Muscle of leg (tissue), 11 donors: Measurements from ENCODE around the gene CPNE9. TPM values are rescaled to one million over a fixed set of nuclear protein-coding genes. Genes with fewer than 3 reads are reported as not detected.
A peak's percentile ranks its signal among the peaks of the same experiment; 100 is the strongest.

Source experiments
- DNase-seq: peaks from one replicate; pipeline ENCODE4 v3.0.0; 2013
- H3K27ac ChIP-seq: one replicate; pipeline ENCODE4 v1.5.1; 2013; ENCODE audit warnings: mild to moderate bottlenecking, low read length, control low read depth
- H3K27me3 ChIP-seq: one replicate; pipeline ENCODE4 v1.6.1; 2013; ENCODE audit warnings: low read length; ENCODE audit not compliant: control insufficient read depth, insufficient read depth
- H3K36me3 ChIP-seq: one replicate; pipeline ENCODE4 v1.6.1; 2013; ENCODE audit warnings: low read length; ENCODE audit not compliant: control insufficient read depth, insufficient read depth
- H3K4me1 ChIP-seq: one replicate; pipeline ENCODE4 v1.6.1; 2013; ENCODE audit warnings: low read length; ENCODE audit not compliant: control insufficient read depth, insufficient read depth
- H3K4me3 ChIP-seq: one replicate; pipeline ENCODE4 v1.5.1; 2013; ENCODE audit warnings: low read length, control low read depth
- H3K9me3 ChIP-seq: replicated peaks from 2 replicates; pipeline ENCODE4 v1.6.1; 2013; ENCODE audit warnings: low read depth, low read length; ENCODE audit not compliant: control insufficient read depth
- WGBS: methylation state at CpG from one replicate; pipeline ENCODE4 v1.1.5; 2013; ENCODE audit warnings: missing lambda C conversion rate; ENCODE audit not compliant: insufficient coverage; 5-methylcytosine and 5-hydroxymethylcytosine counted together
- polyA plus RNA-seq, 8 donors: library from polyadenylated mRNA; unstranded; fragments of 120-200 nt; gene quantifications; one replicate each; pipeline versions ENCODE4 v1.2.1 to v1.2.3, GENCODE V29; 2013; ENCODE audit warnings: inconsistent platforms in 1 of 8, low replicate concordance in 1 of 8; ENCODE audit not compliant: insufficient read length in 8 of 8, insufficient read depth in 1 of 8
- total RNA-seq: library from RNA; stranded (reverse); fragments of 120-200 nt; gene quantifications from one replicate; pipeline ENCODE4 v1.2.4, GENCODE V29; 2013

CPNE9 gene
- total and polyA plus RNA-seq, 9 donors = 0.06 to 0.14 (median 0.09) TPM; not detected in 6

DNA sequence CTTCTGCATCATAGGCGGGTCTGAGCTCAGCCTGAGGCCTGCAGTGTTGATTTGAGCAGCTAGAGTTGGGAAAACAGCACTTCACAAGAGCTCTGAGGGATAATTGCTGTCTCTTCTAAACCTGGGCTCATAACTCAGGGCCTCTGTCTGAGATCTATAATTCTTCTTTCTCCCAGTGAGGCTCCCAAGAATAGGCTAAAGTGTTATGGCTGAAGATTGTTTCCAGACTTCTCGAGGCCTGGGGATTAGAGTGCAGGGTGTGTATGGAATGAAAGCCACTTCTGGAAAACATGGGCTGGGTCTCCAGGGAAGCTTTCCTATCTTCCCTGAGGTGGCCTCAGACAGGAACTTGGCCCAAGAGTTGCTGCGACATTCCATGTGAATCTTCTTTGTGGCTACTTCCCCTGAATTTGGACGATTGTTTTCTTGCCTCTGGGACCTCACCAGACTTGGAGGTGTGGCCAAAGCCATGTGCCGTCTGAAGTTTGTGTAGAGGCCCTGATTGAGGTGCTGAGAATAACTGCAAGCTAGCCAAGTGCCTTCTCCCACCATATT is 27.8 kb upstream of the CPNE9 start:
- peaks cover 75% of the 10 kb centered on the region for H3K36me3 ChIP-seq
- H3K9me3 ChIP-seq = no peaks in the 10 kb centered on the region
- WGBS = 54% methylated on average over 2 of the region's 5 CpGs
- no peaks in the 10 kb centered on the region for H3K27me3 ChIP-seq
- peak; percentile 60 for DNase-seq
- H3K27ac ChIP-seq = no peak overlapping the region
- no peak overlapping the region for H3K4me3 ChIP-seq
- peaks cover 7% of the 10 kb centered on the region for H3K4me1 ChIP-seq

DNA sequence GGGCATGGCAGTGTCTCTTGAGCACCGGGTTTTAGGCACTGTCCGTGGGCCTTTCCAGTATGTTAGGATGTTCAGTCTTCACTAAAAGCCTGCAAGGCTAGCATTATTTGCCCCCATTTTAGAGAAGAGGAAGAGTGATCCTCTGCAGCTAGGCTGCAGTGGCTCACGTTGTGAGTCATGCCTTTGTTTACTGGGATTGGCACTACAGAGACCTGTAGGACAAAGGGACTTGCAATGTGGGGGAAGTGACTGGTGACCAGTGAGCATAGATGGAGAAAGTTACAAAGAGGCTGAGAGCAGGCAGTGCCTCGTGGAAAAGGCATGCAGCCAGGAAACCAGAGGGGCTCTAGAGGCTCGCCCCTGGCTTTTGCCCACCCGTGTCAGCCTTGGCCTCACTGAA is 26.8 kb upstream of the CPNE9 start:
- peaks cover 7% of the 10 kb centered on the region for H3K4me1 ChIP-seq
- 73% methylated on average over 5 of the region's 6 CpGs for WGBS
- H3K36me3 ChIP-seq = peaks cover 78% of the 10 kb centered on the region

DNA sequence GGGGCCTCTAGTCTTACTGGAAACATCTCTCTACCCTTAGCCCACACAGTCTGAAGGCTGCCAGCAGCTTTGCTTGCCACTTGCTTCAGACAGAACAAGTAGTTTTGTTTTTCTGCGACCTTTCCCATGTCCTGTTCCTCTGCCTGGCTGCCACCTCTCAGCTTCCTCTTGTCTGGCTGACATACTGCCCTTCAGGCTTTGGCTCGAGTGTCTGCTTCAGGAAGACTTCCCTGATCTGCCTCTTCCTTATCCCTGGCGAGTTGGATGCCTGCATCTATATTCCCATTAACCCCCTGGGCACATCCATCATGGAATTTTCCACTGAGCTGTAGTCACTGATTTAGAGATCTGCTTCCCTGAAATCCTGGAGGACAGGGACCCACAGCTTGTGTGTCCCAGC is 25.1 kb upstream of the CPNE9 start:
- WGBS = 72% methylated on average over 3 of the region's 3 CpGs

More for the DNA sequence above, 26.8 kb upstream of the CPNE9 start:
- no peaks in the 10 kb centered on the region for H3K27me3 ChIP-seq
- H3K27ac ChIP-seq = no peak overlapping the region
- H3K9me3 ChIP-seq = no peaks in the 10 kb centered on the region
- DNase-seq = no peak
- H3K4me3 ChIP-seq = no peak overlapping the region

DNA sequence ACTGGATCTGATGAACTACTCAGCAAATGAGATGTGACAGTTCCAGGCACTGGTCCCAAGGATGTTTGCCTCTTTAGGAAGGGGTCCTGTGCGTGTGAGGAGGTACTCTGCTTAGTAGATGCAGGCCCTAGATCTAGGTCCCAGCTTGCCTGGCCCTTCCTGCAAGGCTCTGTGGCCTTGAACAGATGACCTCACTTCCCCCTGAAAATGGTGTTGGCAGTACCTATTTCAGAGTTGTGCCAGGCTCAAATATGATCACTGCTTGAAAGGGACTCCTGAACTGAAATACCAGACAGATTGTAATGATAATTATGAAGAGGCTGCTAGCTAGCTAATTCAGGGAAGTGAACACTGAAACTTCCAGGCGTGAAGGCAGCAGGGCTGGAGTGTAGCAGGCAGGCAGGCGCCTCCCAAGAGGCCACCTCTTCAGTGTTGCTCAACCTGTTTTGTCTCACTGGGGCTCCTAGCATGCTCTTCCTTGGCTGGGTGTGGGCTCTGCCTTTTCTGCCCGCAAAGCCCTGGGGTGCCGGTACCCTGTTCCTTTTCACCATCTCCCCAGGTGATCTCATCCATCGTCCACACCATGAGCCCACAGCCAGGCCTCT is 24.1 kb upstream of the CPNE9 start:
- H3K4me1 ChIP-seq = peaks cover 7% of the 10 kb centered on the region
- 95% methylated on average over 5 of the region's 6 CpGs for WGBS

More for the DNA sequence above, 25.1 kb upstream of the CPNE9 start:
- Histone ChIP-seq H3K36me3 (peaks cover 77% of the 10 kb centered on the region), H3K9me3 (no peaks in the 10 kb centered on the region), H3K4me3 (no peak overlapping the region), H3K27me3 (no peaks in the 10 kb centered on the region), H3K27ac (no peak overlapping the region), H3K4me1 (peaks cover 7% of the 10 kb centered on the region)
- DNase-seq = no peak

DNA sequence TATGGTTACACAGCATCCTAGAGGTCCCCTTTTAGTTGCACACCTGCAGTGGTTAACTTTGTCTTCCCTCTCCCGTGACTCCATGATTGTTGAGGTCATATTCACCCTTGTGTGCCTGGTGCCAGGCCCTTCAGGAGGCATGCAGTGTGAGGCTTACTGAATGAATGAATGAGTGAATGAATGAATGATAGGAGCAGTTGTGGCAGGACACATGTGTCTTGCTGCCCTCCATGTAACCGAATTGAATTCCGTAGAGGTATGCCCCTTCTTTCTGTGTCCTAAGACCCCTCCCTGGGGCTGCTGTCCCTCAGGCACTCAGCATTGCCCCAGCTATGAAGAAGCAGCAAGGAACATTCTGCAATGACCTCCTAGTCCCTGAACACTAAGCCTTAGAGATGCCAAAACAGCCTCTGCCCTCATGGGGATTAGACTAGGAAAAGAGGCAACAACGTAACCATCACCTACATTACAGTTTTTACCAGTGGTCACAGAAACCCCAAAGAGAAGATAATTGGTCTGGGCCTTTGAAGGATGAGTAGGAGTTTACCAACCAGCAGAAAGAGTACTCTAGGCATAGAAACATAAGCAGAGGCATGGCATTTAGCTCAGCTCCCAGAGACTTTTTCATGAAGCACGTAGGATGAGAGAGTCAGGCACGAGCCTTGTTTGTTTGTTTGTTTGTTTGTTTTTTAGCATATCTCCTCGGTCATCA is 22.5 kb upstream of the CPNE9 start:
- Histone ChIP-seq H3K27ac (no peak overlapping the region), H3K4me1 (peaks cover 3% of the 10 kb centered on the region), H3K36me3 (peaks cover 91% of the 10 kb centered on the region), H3K9me3 (no peaks in the 10 kb centered on the region), H3K27me3 (no peaks in the 10 kb centered on the region), H3K4me3 (no peak overlapping the region)
- DNase-seq = no peak
- WGBS = 93% methylated on average over 5 of the region's 7 CpGs

More for the DNA sequence above, 24.1 kb upstream of the CPNE9 start:
- no peaks in the 10 kb centered on the region for H3K9me3 ChIP-seq
- H3K27ac ChIP-seq = no peak overlapping the region
- H3K27me3 ChIP-seq = no peaks in the 10 kb centered on the region
- H3K4me3 ChIP-seq = no peak overlapping the region
- H3K36me3 ChIP-seq = peaks cover 82% of the 10 kb centered on the region
- DNase-seq = no peak

DNA sequence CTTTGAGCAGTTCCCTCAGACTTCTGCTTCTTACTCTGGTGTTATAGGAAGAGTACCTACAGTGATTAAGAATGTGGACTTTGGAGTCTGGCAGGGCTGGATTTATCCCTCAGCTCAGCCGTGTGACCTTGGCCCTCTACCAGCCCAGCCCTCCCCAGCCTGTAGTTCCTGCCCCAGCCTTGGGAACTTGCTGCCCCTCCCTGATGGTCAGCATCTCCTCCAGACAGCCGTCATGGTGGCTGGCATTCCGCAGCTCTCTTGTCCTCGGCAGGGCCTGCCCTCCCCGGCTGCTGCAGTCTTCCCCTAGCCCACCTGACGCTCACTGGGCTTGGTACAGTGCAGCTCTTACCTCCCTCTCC is 21.9 kb upstream of the CPNE9 start:
- Histone ChIP-seq H3K4me1 (peaks cover 1% of the 10 kb centered on the region), H3K4me3 (no peak overlapping the region), H3K9me3 (no peaks in the 10 kb centered on the region), H3K27ac (no peak overlapping the region), H3K27me3 (no peaks in the 10 kb centered on the region), H3K36me3 (peaks cover 92% of the 10 kb centered on the region)
- DNase-seq = no peak
- 73% methylated on average over 6 of the region's 6 CpGs for WGBS

DNA sequence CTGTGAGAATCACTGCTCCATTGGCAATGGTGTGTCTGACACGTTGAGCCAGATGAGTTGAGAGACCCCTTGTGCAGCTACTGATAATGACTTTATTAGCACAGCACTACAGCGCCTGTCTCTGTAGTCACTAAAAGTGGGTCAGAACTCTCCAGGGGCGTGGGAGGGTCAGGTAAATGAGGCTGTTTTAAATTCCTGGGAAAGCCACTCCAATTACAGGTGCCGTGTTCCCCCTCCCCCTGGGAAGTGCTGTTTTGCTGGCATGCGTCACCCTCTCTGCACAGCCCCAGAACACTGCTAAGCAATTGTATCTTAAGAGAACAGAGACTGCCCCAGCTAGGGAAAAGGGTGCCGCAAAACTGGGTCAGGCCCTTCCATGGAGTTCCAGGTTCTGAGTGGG is 21.5 kb upstream of the CPNE9 start:
- DNase-seq = no peak
- H3K27ac ChIP-seq = no peak overlapping the region
- H3K4me3 ChIP-seq = no peak overlapping the region
- no CpG with 5 or more reads among the region's 6 CpGs for WGBS
- no peaks in the 10 kb centered on the region for H3K9me3 ChIP-seq
- no peaks in the 10 kb centered on the region for H3K4me1 ChIP-seq
- H3K36me3 ChIP-seq = peaks cover 92% of the 10 kb centered on the region
- H3K27me3 ChIP-seq = no peaks in the 10 kb centered on the region

DNA sequence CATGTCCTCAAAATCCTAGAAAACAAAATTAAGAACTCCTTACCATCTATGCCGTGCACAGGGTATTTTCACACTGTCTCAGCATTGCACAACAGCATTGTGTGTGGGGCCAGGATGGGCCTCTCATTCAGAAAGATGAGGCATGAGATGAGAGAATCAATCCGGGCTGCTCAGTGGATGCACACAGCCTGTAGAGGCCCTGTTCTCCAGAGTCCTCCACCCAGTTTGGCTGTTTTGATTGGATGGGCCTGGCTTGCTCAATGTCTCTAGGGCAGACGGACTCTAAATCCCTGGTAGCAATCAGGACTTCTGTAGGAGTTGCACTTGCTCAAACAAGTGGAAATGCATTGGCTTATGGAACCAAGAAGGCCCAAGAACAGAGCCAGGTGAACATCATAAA is 20.2 kb upstream of the CPNE9 start:
- no peak overlapping the region for H3K4me3 ChIP-seq
- no peaks in the 10 kb centered on the region for H3K4me1 ChIP-seq
- WGBS = 83% methylated on average over 1 of the region's 3 CpGs
- H3K27ac ChIP-seq = no peak overlapping the region
- peaks cover 95% of the 10 kb centered on the region for H3K36me3 ChIP-seq
- no peaks in the 10 kb centered on the region for H3K27me3 ChIP-seq
- H3K9me3 ChIP-seq = no peaks in the 10 kb centered on the region
- no peak for DNase-seq

DNA sequence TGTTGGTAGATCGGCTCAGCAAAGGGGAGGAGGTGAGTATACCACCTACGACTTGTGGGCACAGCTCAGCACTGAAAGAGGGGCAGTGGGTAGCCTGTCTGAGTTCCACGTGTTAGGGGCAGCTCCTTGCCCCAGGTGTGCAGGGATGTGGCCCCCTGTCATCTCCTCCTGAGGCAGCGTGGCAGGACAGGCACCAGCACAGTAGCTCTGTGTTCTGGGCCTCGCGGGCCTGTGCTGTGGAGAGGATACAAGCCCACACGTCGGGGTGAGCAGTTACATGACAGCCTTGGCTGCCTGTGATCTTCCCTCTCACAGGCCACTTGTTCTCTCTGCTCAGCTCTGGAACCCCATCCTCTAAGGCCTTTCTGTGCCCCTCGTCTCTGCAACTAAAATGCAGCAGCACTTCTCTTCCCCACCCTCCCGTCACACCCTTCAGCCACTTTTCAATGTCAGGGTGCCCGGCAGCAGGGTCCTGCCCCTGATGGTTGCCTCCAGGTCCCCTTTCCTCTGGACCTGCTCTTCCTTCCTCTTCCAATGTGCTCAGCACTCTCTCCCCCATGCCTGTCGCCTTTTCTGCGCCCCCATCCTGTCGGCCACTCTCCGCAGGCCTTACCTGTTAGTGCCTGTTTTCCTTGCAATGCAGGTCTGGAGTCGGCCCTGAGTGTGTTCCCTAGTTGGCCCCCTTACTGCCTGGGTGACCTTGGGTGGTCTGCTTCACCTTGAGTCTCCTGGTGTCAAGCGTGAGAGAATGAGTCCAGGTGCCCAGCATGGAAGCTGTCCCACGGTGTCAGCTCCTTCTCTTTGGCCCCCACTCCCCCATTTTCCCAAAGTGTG is 18.2 kb upstream of the CPNE9 start:
- 91% methylated on average over 17 of the region's 18 CpGs for WGBS
- H3K36me3 ChIP-seq = peaks cover 94% of the 10 kb centered on the region
- no peaks in the 10 kb centered on the region for H3K4me1 ChIP-seq
- no peak overlapping the region for H3K4me3 ChIP-seq
- no peaks in the 10 kb centered on the region for H3K9me3 ChIP-seq
- H3K27me3 ChIP-seq = no peaks in the 10 kb centered on the region
- H3K27ac ChIP-seq = no peak overlapping the region
- no peak for DNase-seq

DNA sequence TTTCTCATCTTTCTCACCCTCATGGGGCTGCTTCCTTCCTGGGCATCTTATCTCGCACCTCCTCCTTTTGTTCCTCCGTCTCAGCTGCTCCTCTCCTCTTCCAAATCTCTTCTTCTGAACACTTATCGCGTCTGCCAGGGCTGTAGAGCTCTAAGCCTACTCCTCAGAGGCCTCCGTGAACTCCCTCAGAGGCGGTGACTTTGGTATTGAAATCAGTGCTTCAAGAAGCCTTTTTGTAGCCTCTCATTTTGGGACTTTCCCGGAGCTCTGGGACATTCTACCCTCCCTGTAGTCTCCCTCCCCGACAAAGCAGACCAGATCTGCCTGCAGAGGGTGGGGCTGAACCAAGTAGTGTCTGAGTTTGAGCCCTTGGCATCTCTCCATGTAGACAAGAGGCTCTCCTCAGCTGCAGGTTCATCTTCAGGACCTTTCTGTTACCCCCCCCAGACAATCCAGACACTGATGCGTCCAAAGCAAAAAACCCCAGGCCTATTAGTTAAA is 17.5 kb upstream of the CPNE9 start:
- peaks cover 95% of the 10 kb centered on the region for H3K36me3 ChIP-seq
- DNase-seq = no peak
- H3K27ac ChIP-seq = no peak overlapping the region
- H3K27me3 ChIP-seq = no peaks in the 10 kb centered on the region
- H3K9me3 ChIP-seq = no peaks in the 10 kb centered on the region
- H3K4me1 ChIP-seq = no peaks in the 10 kb centered on the region
- H3K4me3 ChIP-seq = no peak overlapping the region
- 79% methylated on average over 5 of the region's 9 CpGs for WGBS
